Upper lobe of left lung (tissue), 6 donors: Measurements from ENCODE around the gene RFC4. TPM values are rescaled to one million over a fixed set of nuclear protein-coding genes. Genes with fewer than 3 reads are reported as not detected.
A peak's percentile ranks its signal among the peaks of the same experiment; 100 is the strongest.

Experiments
- ATAC-seq, 2 donors: fragments of 200-7000 bp; cut with Tn5 transposase; one replicate each; pipeline ENCODE4 v1.9.1; 2022; ENCODE audit warnings: mild to moderate bottlenecking in 2 of 2, moderate library complexity in 2 of 2; ENCODE audit not compliant: low FRiP score in 2 of 2
- DNase-seq, 2 donors: peaks; one replicate each; pipeline ENCODE4 v3.0.0-alpha.2; 2019 to 2020
- H3K27ac ChIP-seq, 4 donors: fragments of 200-600 bp; sonication (generic); one replicate each; pipeline ENCODE4 v1.5.1; 2016 to 2019
- H3K27me3 ChIP-seq, 4 donors: fragments of 200-600 bp; sonication (generic); one replicate each; pipeline ENCODE4 v1.5.1; 2017 to 2019
- H3K36me3 ChIP-seq, 4 donors: fragments of 200-600 bp; sonication (generic); one replicate each; pipeline ENCODE4 v1.5.1; 2016 to 2019
- H3K4me1 ChIP-seq, 4 donors: fragments of 200-600 bp; sonication (generic); one replicate each; pipeline ENCODE4 v1.5.1; 2018 to 2019
- H3K4me3 ChIP-seq, 4 donors: fragments of 200-600 bp; sonication (generic); one replicate each; pipeline ENCODE4 v1.5.1; 2017 to 2019; ENCODE audit warnings: mild to moderate bottlenecking in 2 of 4, moderate library complexity in 1 of 4
- H3K9me3 ChIP-seq, 4 donors: fragments of 200-600 bp; sonication (generic); one replicate each; pipeline ENCODE4 v1.5.1; 2018 to 2019
- CTCF ChIP-seq, 6 experiments: fragments of 450-650 bp in 4 of 6; fragments of 200-600 bp in 2 of 6; sonication (generic) in 2 of 6; IDR thresholded peaks; one replicate each; pipeline ENCODE4 v1.5.1; 2016 to 2019; ENCODE audit warnings: antibody characterized with exemption in 6 of 6
- EP300 ChIP-seq, 4 donors: sonication (generic); formaldehyde crosslinking; IDR thresholded peaks; one replicate each; pipeline ENCODE4 v1.5.1; 2017; ENCODE audit warnings: antibody characterized with exemption in 4 of 4, control low read depth in 2 of 4
- POLR2A ChIP-seq, 4 donors: fragments of 450-650 bp; IDR thresholded peaks; one replicate each; pipeline ENCODE4 v1.5.1; 2016 to 2017; ENCODE audit warnings: antibody characterized with exemption in 4 of 4, mild to moderate bottlenecking in 2 of 4
- POLR2AphosphoS5 ChIP-seq, 2 donors: sonication (generic); formaldehyde crosslinking; IDR thresholded peaks; one replicate each; pipeline ENCODE4 v1.5.1; 2017; ENCODE audit warnings: antibody characterized with exemption in 2 of 2
- WGBS, 2 donors: methylation state at CpG; one replicate each; pipeline ENCODE4 v1.1.5; 2017 to 2018; 5-methylcytosine and 5-hydroxymethylcytosine counted together
- total RNA-seq, 6 donors: library from RNA; depleted of rRNA in 4 of 6; stranded (reverse); fragments of >200 nt in 4 of 6; gene quantifications; one replicate each; pipeline versions ENCODE4 v1.1.0 to v1.2.1, GENCODE V29; 2016 to 2021
- donor health status: DM: no; HTN: no; CAD: no; lungs with moderate emphysema.
- donor health status: DM: no; HTN: yes; CAD: no; lungs with severe emphysema.

Gene RFC4
- total RNA-seq, 6 donors from 2014 or later, result 6.0 to 14.9 (median 8.7) TPM

GRCh38 chr3:186849374-186849975, 43.2 kb upstream of the RFC4 start:
- H3K4me3 ChIP-seq, result no peak overlapping the region
- WGBS, 2 donors, result 0 to 3% methylated on average over 1 of the region's 1 CpG
- DNase-seq, result no peak
- H3K9me3 ChIP-seq, result no peaks in the 10 kb centered on the region
- no peak for ATAC-seq
- H3K27me3 ChIP-seq, result no peaks in the 10 kb centered on the region
- H3K4me1 ChIP-seq, result no peaks in the 10 kb centered on the region
- peak in 5 of 6 experiments; percentile 27 to 61 (median 47) for TF ChIP-seq CTCF (IDR thresholded peaks at IDR 0.05)
- no peak for TF ChIP-seq POLR2AphosphoS5 (IDR thresholded peaks at IDR 0.05)
- no peaks in the 10 kb centered on the region for H3K36me3 ChIP-seq
- H3K27ac ChIP-seq, result no peak overlapping the region

GRCh38 chr3:186847437-186847836, 41.2 kb upstream of the RFC4 start:
- Histone ChIP-seq H3K4me3 (no peak overlapping the region), H3K4me1 (no peaks in the 10 kb centered on the region), H3K27me3 (no peaks in the 10 kb centered on the region), H3K36me3 (no peaks in the 10 kb centered on the region), H3K9me3 (no peaks in the 10 kb centered on the region), H3K27ac (no peak overlapping the region)
- ATAC-seq, result no peak
- no peak for TF ChIP-seq CTCF (IDR thresholded peaks at IDR 0.05)
- WGBS, 2 donors, result 74 to 77% methylated on average over 2 of the region's 2 CpGs
- no peak for DNase-seq

DNA sequence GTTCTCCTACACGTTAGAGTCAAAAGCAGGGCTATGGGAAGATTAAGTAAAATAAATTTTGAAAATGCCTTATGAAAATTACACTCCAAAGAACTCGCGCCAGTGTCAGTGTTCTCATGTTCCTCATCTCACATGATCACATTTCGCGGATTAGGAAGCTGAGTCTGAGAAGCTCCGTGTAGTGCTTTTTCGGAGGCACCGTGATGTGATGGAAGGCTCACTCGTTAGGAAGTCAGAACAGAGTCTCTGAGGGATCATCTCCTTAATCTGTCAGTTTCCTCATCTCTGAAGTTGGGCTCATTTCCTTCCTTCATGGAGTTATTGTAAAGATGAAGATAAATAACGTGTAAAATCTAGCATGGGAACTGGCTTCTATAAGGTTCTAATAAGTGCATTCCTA, 39.5 kb upstream of the RFC4 start:
- WGBS, 2 donors, result 57 to 75% methylated on average over 10 of the region's 10 CpGs
- ATAC-seq, result no peak
- Histone ChIP-seq H3K27me3 (no peaks in the 10 kb centered on the region), H3K27ac (no peak overlapping the region), H3K4me3 (no peak overlapping the region), H3K4me1 (no peaks in the 10 kb centered on the region), H3K36me3 (no peaks in the 10 kb centered on the region), H3K9me3 (no peaks in the 10 kb centered on the region)
- no peak for DNase-seq
- TF ChIP-seq CTCF (IDR thresholded peaks at IDR 0.05), result no peak
- TF ChIP-seq POLR2AphosphoS5 (IDR thresholded peaks at IDR 0.05), result no peak
- no peak for TF ChIP-seq EP300 (IDR thresholded peaks at IDR 0.05)
- TF ChIP-seq POLR2A (IDR thresholded peaks at IDR 0.05), result no peak

GRCh38 chr3:186844908-186845307, 38.6 kb upstream of the RFC4 start:
- ATAC-seq (no peak), DNase-seq (no peak)
- Histone ChIP-seq H3K27ac (no peak overlapping the region), H3K27me3 (no peaks in the 10 kb centered on the region), H3K4me3 (no peak overlapping the region), H3K36me3 (no peaks in the 10 kb centered on the region), H3K9me3 (no peaks in the 10 kb centered on the region), H3K4me1 (no peaks in the 10 kb centered on the region)
- 82 to 86% methylated on average over 11 of the region's 11 CpGs for WGBS, 2 donors
- no peak for TF ChIP-seq EP300 (IDR thresholded peaks at IDR 0.05)

DNA sequence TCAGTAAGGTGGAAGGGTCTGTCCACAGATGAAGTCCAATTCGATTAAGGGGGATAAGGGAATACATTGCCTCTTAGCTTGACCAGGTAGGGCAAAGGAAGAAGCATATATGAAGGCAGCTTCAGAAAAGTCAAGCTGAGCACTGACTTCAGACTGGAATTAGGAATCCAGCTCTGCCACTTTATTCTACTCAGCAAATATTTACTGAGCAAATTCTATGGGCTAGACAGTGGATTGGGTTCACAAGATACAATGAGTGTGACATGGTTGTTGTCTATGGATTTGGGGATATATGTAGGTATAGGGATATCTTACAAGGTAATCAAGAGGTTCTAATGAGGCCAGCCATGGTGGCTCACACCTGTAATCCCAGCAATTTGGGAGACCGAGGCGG, 36.8 kb upstream of the RFC4 start:
- DNase-seq (no peak), ATAC-seq (no peak)
- H3K4me1 ChIP-seq, result no peaks in the 10 kb centered on the region
- no peaks in the 10 kb centered on the region for H3K36me3 ChIP-seq
- H3K9me3 ChIP-seq, result no peaks in the 10 kb centered on the region
- WGBS, 2 donors, result 69 to 87% methylated on average over 3 of the region's 3 CpGs
- TF ChIP-seq EP300 (IDR thresholded peaks at IDR 0.05) (no peak), CTCF (IDR thresholded peaks at IDR 0.05) (no peak), POLR2A (IDR thresholded peaks at IDR 0.05) (no peak), POLR2AphosphoS5 (IDR thresholded peaks at IDR 0.05) (no peak)
- no peaks in the 10 kb centered on the region for H3K27me3 ChIP-seq
- no peak overlapping the region for H3K27ac ChIP-seq
- no peak overlapping the region for H3K4me3 ChIP-seq
